ENCODE data around the gene IRF2.

GRCh38 chr4:184464759-184465454 lies 9.4 kb downstream of the IRF2 start:
- no peak for TF ChIP-seq CHD2 (IDR thresholded peaks at IDR 0.05; ENCODE audit: low read length)
- TF ChIP-seq MAX (IDR thresholded peaks at IDR 0.05) = no peak
- no peak for TF ChIP-seq BCL11A (IDR thresholded peaks at IDR 0.05; ENCODE audit: low read depth in 2 of 2, low read length in 2 of 2)
- no peak for TF ChIP-seq CTCF (IDR thresholded peaks at IDR 0.05; ENCODE audit: control extremely low read depth in 1 of 3, insufficient read depth in 1 of 3, low read depth in 1 of 3, low read length in 3 of 3)
- TF ChIP-seq YY1 (IDR thresholded peaks at IDR 0.05; ENCODE audit: low read depth, low read length) = no peak
- TF ChIP-seq KDM1A (IDR thresholded peaks at IDR 0.05; ENCODE audit: borderline replicate concordance, low read length) = no peak
